ENCODE data around the gene CPXM2.

Gene CPXM2

GRCh38 chr10:123771877-123772644 lies 119.5 kb downstream of the CPXM2 start:
- no peaks in the 10 kb centered on the region for H3K27me3 ChIP-seq (ENCODE audit: control insufficient read depth in 1 of 2, insufficient read depth in 2 of 2, low read length in 2 of 2)
- peaks cover 7% of the 10 kb centered on the region for H3K4me1 ChIP-seq (ENCODE audit: control insufficient read depth, insufficient read depth, low read length)
- no peaks in the 10 kb centered on the region for H3K9me3 ChIP-seq (ENCODE audit: control insufficient read depth in 2 of 2, low read length in 2 of 2)
- peaks cover 31 to 48% of the 10 kb centered on the region in 2 donors for H3K36me3 ChIP-seq (ENCODE audit: control insufficient read depth in 2 of 2, insufficient read depth in 2 of 2, low read length in 2 of 2)
- no peak overlapping the region for H3K9ac ChIP-seq (ENCODE audit: low read length in 2 of 2)
- no peak overlapping the region for H3K4me3 ChIP-seq (ENCODE audit: low read length in 2 of 2)
- H3K27ac ChIP-seq (ENCODE audit: low read length), result no peak overlapping the region

DNA sequence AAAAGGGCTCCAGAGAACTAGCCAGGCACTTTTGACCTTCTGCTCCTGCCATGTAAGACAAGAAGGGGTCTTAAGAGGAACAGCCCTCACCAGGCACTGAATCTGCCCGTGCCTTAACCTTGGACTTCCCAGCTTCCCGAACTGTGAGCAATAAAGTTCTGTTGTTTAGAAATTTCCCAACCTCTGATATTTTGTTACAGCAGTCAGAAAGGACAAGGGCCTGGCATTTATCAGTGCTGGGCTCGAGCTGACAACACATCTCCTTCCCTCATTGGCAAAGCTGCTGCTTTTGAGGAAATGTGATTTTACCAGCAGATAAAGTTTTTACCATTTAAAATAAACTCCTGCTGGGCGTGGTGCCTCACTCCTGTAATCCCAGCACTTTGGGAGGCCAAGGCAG lies 122.0 kb downstream of the CPXM2 start:
- Histone ChIP-seq H3K36me3 (ENCODE audit: control insufficient read depth in 2 of 2, insufficient read depth in 2 of 2, low read length in 2 of 2) (peaks cover 31 to 47% of the 10 kb centered on the region in 2 donors), H3K4me1 (ENCODE audit: control insufficient read depth, insufficient read depth, low read length) (peaks cover 7% of the 10 kb centered on the region), H3K27me3 (ENCODE audit: control insufficient read depth in 1 of 2, insufficient read depth in 2 of 2, low read length in 2 of 2) (no peaks in the 10 kb centered on the region), H3K9ac (ENCODE audit: low read length in 2 of 2) (no peak overlapping the region), H3K9me3 (ENCODE audit: control insufficient read depth in 2 of 2, low read length in 2 of 2) (no peaks in the 10 kb centered on the region), H3K4me3 (ENCODE audit: low read length in 2 of 2) (no peak overlapping the region), H3K27ac (ENCODE audit: low read length) (peak overlapping the region; percentile 41)

- H3K9ac ChIP-seq (ENCODE audit: low read length in 2 of 2), result no peak overlapping the region
- no peaks in the 10 kb centered on the region for H3K9me3 ChIP-seq (ENCODE audit: control insufficient read depth in 2 of 2, low read length in 2 of 2)
- peaks cover 4% of the 10 kb centered on the region for H3K4me1 ChIP-seq (ENCODE audit: control insufficient read depth, insufficient read depth, low read length)
- H3K27me3 ChIP-seq (ENCODE audit: control insufficient read depth in 1 of 2, insufficient read depth in 2 of 2, low read length in 2 of 2), result no peaks in the 10 kb centered on the region
- no peak overlapping the region for H3K4me3 ChIP-seq (ENCODE audit: low read length in 2 of 2)
- peaks cover 30 to 33% of the 10 kb centered on the region in 2 donors for H3K36me3 ChIP-seq (ENCODE audit: control insufficient read depth in 2 of 2, insufficient read depth in 2 of 2, low read length in 2 of 2)
- peak overlapping the region; percentile 12 for H3K27ac ChIP-seq (ENCODE audit: low read length)
Observed at GRCh38 chr10:123766761-123767160, 124.8 kb downstream of the CPXM2 start.

- H3K9me3 ChIP-seq (ENCODE audit: control insufficient read depth in 2 of 2, low read length in 2 of 2), result no peaks in the 10 kb centered on the region
- peak overlapping the region; percentile 6 for H3K27ac ChIP-seq (ENCODE audit: low read length)
- no peak overlapping the region for H3K9ac ChIP-seq (ENCODE audit: low read length in 2 of 2)
- H3K4me1 ChIP-seq (ENCODE audit: control insufficient read depth, insufficient read depth, low read length), result peaks cover 7% of the 10 kb centered on the region
- no peak overlapping the region for H3K4me3 ChIP-seq (ENCODE audit: low read length in 2 of 2)
- peaks cover 32 to 40% of the 10 kb centered on the region in 2 donors for H3K36me3 ChIP-seq (ENCODE audit: control insufficient read depth in 2 of 2, insufficient read depth in 2 of 2, low read length in 2 of 2)
- no peaks in the 10 kb centered on the region for H3K27me3 ChIP-seq (ENCODE audit: control insufficient read depth in 1 of 2, insufficient read depth in 2 of 2, low read length in 2 of 2)
Observed at GRCh38 chr10:123766012-123766411, 125.6 kb downstream of the CPXM2 start.

DNA sequence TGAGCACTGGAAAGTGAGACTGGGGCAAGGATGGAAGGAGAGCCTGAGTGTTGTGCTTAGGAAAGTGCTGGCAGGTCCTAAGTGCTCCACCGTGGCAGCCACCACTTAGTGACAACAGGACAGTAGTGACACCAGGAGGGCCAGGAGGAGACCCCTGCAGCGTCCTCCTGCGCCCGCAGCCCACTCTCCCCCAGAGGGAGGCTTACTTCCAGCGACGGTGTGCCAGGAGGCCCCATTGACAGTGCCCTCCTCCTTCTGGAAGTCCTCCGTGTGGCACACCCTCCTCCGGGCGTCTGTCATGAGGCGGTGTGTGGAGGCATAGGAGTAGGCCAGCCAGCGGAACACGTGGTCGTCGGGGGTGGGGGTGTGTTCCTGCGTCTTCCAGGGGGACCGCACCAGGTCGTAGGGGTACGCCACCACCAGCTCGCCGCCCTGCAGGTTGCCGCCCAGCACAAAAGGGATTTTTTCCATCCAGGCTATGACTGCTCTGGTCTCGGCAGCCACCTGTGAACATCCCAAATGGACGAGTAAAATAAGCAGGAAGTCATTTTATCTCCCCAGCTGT lies 129.9 kb downstream of the CPXM2 start:
- Histone ChIP-seq H3K36me3 (ENCODE audit: control insufficient read depth in 2 of 2, insufficient read depth in 2 of 2, low read length in 2 of 2) (peaks cover 32 to 38% of the 10 kb centered on the region in 2 donors), H3K9ac (ENCODE audit: low read length in 2 of 2) (no peak overlapping the region), H3K4me1 (ENCODE audit: control insufficient read depth, insufficient read depth, low read length) (peaks cover 13% of the 10 kb centered on the region), H3K27me3 (ENCODE audit: control insufficient read depth in 1 of 2, insufficient read depth in 2 of 2, low read length in 2 of 2) (no peaks in the 10 kb centered on the region), H3K4me3 (ENCODE audit: low read length in 2 of 2) (no peak overlapping the region), H3K27ac (ENCODE audit: low read length) (peak overlapping the region; percentile 49), H3K9me3 (ENCODE audit: control insufficient read depth in 2 of 2, low read length in 2 of 2) (no peaks in the 10 kb centered on the region)

- no peak overlapping the region for H3K27ac ChIP-seq (ENCODE audit: low read length)
- no peaks in the 10 kb centered on the region for H3K9me3 ChIP-seq (ENCODE audit: control insufficient read depth in 2 of 2, low read length in 2 of 2)
- no peak overlapping the region for H3K9ac ChIP-seq (ENCODE audit: low read length in 2 of 2)
- peaks cover 13% of the 10 kb centered on the region for H3K4me1 ChIP-seq (ENCODE audit: control insufficient read depth, insufficient read depth, low read length)
- no peak overlapping the region for H3K4me3 ChIP-seq (ENCODE audit: low read length in 2 of 2)
- H3K27me3 ChIP-seq (ENCODE audit: control insufficient read depth in 1 of 2, insufficient read depth in 2 of 2, low read length in 2 of 2), result no peaks in the 10 kb centered on the region
- peaks cover 36 to 40% of the 10 kb centered on the region in 2 donors for H3K36me3 ChIP-seq (ENCODE audit: control insufficient read depth in 2 of 2, insufficient read depth in 2 of 2, low read length in 2 of 2)
Observed at GRCh38 chr10:123761038-123761428, 130.6 kb downstream of the CPXM2 start.

DNA sequence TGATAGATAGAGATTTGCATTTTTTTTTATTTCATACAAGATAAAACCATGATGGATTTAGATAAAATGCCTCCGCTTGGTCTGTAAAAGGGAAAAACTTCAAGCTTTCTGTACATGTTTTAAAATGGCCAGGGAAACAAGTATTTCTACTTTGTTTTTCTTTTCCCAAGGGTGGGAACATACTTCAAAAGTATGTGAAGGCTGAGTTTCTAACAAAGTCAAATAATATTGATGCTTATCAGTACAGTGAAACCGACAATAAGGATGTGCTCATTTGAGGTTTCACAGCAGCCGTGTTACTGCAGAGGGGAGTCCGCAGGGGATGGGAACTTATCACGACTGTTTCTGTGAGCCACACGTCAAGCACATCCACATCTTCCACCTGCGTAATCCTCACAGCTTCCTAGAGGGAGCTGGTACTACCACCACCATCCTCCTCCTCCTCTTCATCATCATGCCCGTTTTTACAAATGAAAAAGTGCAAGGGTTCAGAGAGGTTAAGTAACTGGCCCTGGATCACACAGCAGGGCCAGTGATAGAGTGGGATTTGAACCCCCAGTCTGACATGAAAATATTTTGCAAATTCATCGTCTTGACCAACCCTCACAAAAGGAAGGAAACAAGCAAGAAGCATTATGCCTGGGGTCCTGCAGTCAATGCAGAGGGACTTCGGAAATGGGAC lies 131.1 kb downstream of the CPXM2 start:
- Histone ChIP-seq H3K9ac (ENCODE audit: low read length in 2 of 2) (no peak overlapping the region), H3K4me1 (ENCODE audit: control insufficient read depth, insufficient read depth, low read length) (peaks cover 13% of the 10 kb centered on the region), H3K27ac (ENCODE audit: low read length) (no peak overlapping the region), H3K36me3 (ENCODE audit: control insufficient read depth in 2 of 2, insufficient read depth in 2 of 2, low read length in 2 of 2) (peaks cover 35 to 38% of the 10 kb centered on the region in 2 donors), H3K4me3 (ENCODE audit: low read length in 2 of 2) (no peak overlapping the region), H3K27me3 (ENCODE audit: control insufficient read depth in 1 of 2, insufficient read depth in 2 of 2, low read length in 2 of 2) (no peaks in the 10 kb centered on the region), H3K9me3 (ENCODE audit: control insufficient read depth in 2 of 2, low read length in 2 of 2) (no peaks in the 10 kb centered on the region)

- Histone ChIP-seq H3K4me3 (ENCODE audit: low read length in 2 of 2) (no peak overlapping the region), H3K27me3 (ENCODE audit: control insufficient read depth in 1 of 2, insufficient read depth in 2 of 2, low read length in 2 of 2) (no peaks in the 10 kb centered on the region), H3K27ac (ENCODE audit: low read length) (no peak overlapping the region), H3K4me1 (ENCODE audit: control insufficient read depth, insufficient read depth, low read length) (peaks cover 13% of the 10 kb centered on the region), H3K9me3 (ENCODE audit: control insufficient read depth in 2 of 2, low read length in 2 of 2) (no peaks in the 10 kb centered on the region), H3K9ac (ENCODE audit: low read length in 2 of 2) (no peak overlapping the region), H3K36me3 (ENCODE audit: control insufficient read depth in 2 of 2, insufficient read depth in 2 of 2, low read length in 2 of 2) (peaks cover 38 to 39% of the 10 kb centered on the region in 2 donors)
Observed at GRCh38 chr10:123759501-123760031, 132.0 kb downstream of the CPXM2 start.

GRCh38 chr10:123759041-123759440 lies 132.6 kb downstream of the CPXM2 start:
- H3K4me1 ChIP-seq (ENCODE audit: control insufficient read depth, insufficient read depth, low read length), result peaks cover 13% of the 10 kb centered on the region
- no peaks in the 10 kb centered on the region for H3K9me3 ChIP-seq (ENCODE audit: control insufficient read depth in 2 of 2, low read length in 2 of 2)
- H3K9ac ChIP-seq (ENCODE audit: low read length in 2 of 2), result no peak overlapping the region
- H3K4me3 ChIP-seq (ENCODE audit: low read length in 2 of 2), result no peak overlapping the region
- H3K27me3 ChIP-seq (ENCODE audit: control insufficient read depth in 1 of 2, insufficient read depth in 2 of 2, low read length in 2 of 2), result no peaks in the 10 kb centered on the region
- peaks cover 42 to 44% of the 10 kb centered on the region in 2 donors for H3K36me3 ChIP-seq (ENCODE audit: control insufficient read depth in 2 of 2, insufficient read depth in 2 of 2, low read length in 2 of 2)
- H3K27ac ChIP-seq (ENCODE audit: low read length), result no peak overlapping the region

- Histone ChIP-seq H3K4me1 (ENCODE audit: control insufficient read depth, insufficient read depth, low read length) (peaks cover 13% of the 10 kb centered on the region), H3K9ac (ENCODE audit: low read length in 2 of 2) (no peak overlapping the region), H3K36me3 (ENCODE audit: control insufficient read depth in 2 of 2, insufficient read depth in 2 of 2, low read length in 2 of 2) (peaks cover 39 to 53% of the 10 kb centered on the region in 2 donors), H3K27ac (ENCODE audit: low read length) (peak overlapping the region; percentile 31), H3K9me3 (ENCODE audit: control insufficient read depth in 2 of 2, low read length in 2 of 2) (no peaks in the 10 kb centered on the region), H3K4me3 (ENCODE audit: low read length in 2 of 2) (no peak overlapping the region), H3K27me3 (ENCODE audit: control insufficient read depth in 1 of 2, insufficient read depth in 2 of 2, low read length in 2 of 2) (no peaks in the 10 kb centered on the region)
Observed at GRCh38 chr10:123757853-123758252, 133.8 kb downstream of the CPXM2 start.
